MCF 10A (cell line): Measurements from ENCODE around the gene PTPRO. TPM values are rescaled to one million over a fixed set of nuclear protein-coding genes. Genes with fewer than 3 reads are reported as not detected.

Experiments
- BruUV-seq: library from RNA; stranded (reverse); fragments of 400-500 nt; replicated peaks from 2 replicates; lab custom pipeline; 2021; lab: Mats Ljungman, UMichigan
- CTCF ChIA-PET: fragments of 300-600 bp; sonication (Branson Sonifier 250); formaldehyde crosslinking; extraction: SDS; loops from one replicate; lab custom pipeline; 2021; ENCODE audit warnings: antibody characterized with exemption, inconsistent platforms; lab: Yijun Ruan, JAX
- POLR2A ChIA-PET: fragments of 300-600, 350-650 bp; sonication (Branson Sonifier 250); formaldehyde crosslinking; extraction: SDS; loops from one replicate; lab custom pipeline; 2020; ENCODE audit warnings: antibody characterized with exemption, inconsistent platforms; lab: Yijun Ruan, JAX
- DNase-seq: peaks from one replicate; pipeline ENCODE4 v3.0.0-alpha.2; 2018; ENCODE audit not compliant: unreplicated experiment
- H3K27ac Mint-ChIP-seq: one replicate; pipeline ENCODE4 v1.8.0; 2022; ENCODE audit warnings: mild to moderate bottlenecking, low read depth, mixed read lengths; ENCODE audit not compliant: unreplicated experiment
- H3K27me3 Mint-ChIP-seq: one replicate; pipeline ENCODE4 v1.8.0; 2022; ENCODE audit warnings: mixed read lengths; ENCODE audit not compliant: insufficient read depth, unreplicated experiment
- H3K36me3 Mint-ChIP-seq: one replicate; pipeline ENCODE4 v1.8.0; 2022; ENCODE audit warnings: mild to moderate bottlenecking, moderate library complexity, mixed read lengths; ENCODE audit not compliant: insufficient read depth, unreplicated experiment
- H3K4me1 Mint-ChIP-seq: one replicate; pipeline ENCODE4 v1.8.0; 2022; ENCODE audit warnings: mixed read lengths; ENCODE audit not compliant: insufficient read depth, unreplicated experiment
- H3K4me3 Mint-ChIP-seq: one replicate; pipeline ENCODE4 v1.8.0; 2022; ENCODE audit warnings: mild to moderate bottlenecking, moderate library complexity, mixed read lengths; ENCODE audit not compliant: unreplicated experiment
- H3K9me3 Mint-ChIP-seq: one replicate; pipeline ENCODE4 v1.8.0; 2022; ENCODE audit warnings: mixed read lengths; ENCODE audit not compliant: unreplicated experiment
- intact Hi-C: fragments of 100-400 bp; cut with micrococcal nuclease; formaldehyde crosslinking; loops from 2 replicates; pipeline ENCODE4 v1.14.1; 2022
- total RNA-seq: library from RNA; stranded (reverse); gene quantifications from 2 replicates; pipeline ENCODE4 v1.2.3, GENCODE V29; 2022
- TF ChIP-seq, protein P1 (sequence below): fragments of 200-600 bp; IDR thresholded peaks from one replicate; pipeline ENCODE4 v1.8.0; 2022; ENCODE audit warnings: antibody characterized with exemption, mild to moderate bottlenecking; ENCODE audit not compliant: unreplicated experiment

Gene PTPRO
- total RNA-seq, 1 experiment from 2014 or later, result 2.2 TPM

DNA sequence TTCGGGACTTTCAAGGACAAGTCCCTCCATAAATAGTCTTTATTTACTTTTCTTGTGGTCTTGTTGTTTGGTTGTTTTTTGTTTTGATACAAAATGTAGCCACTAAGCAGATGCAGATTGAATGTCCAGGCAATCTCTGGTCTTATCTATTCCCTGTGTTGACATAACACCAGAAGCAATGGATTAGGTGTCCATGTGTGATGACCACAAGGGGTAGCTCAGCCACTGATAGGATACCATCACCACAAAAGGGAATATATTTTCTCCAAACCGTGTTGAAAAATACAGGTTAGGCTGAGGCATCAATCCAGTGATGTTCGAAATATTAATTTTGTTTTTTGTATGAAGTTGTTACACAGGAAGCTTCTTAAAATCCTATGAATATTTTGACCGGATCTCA lies 270.6 kb downstream of the PTPRO start:
- Mint-ChIP-seq H3K4me3 (no peak overlapping the region), H3K27me3 (no peaks in the 10 kb centered on the region), H3K9me3 (no peaks in the 10 kb centered on the region), H3K27ac (no peak overlapping the region), H3K4me1 (peaks cover 10% of the 10 kb centered on the region), H3K36me3 (no peaks in the 10 kb centered on the region)
- TF ChIP-seq, protein P1, sequence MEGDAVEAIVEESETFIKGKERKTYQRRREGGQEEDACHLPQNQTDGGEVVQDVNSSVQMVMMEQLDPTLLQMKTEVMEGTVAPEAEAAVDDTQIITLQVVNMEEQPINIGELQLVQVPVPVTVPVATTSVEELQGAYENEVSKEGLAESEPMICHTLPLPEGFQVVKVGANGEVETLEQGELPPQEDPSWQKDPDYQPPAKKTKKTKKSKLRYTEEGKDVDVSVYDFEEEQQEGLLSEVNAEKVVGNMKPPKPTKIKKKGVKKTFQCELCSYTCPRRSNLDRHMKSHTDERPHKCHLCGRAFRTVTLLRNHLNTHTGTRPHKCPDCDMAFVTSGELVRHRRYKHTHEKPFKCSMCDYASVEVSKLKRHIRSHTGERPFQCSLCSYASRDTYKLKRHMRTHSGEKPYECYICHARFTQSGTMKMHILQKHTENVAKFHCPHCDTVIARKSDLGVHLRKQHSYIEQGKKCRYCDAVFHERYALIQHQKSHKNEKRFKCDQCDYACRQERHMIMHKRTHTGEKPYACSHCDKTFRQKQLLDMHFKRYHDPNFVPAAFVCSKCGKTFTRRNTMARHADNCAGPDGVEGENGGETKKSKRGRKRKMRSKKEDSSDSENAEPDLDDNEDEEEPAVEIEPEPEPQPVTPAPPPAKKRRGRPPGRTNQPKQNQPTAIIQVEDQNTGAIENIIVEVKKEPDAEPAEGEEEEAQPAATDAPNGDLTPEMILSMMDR, result no peak
- intact Hi-C loops, result loop anchor here (5.0 to 10.0 kb wide), 2 partner anchors 112 to 179 kb away; no protein-coding TSS in a partner anchor
- ChIA-PET CTCF (interaction anchor here (0.6 to 14.2 kb wide), 10 partner anchors 23 to 305 kb away, joined by 3 to 222 read pairs (median 3); partner anchors contain the start of gene EPS8), POLR2A (interaction anchor here (0.9 to 1.6 kb wide), 2 partner anchors 196 to 318 kb away, joined by 3 read pairs; partner anchors contain the start of gene DERA)
- no TSS peak for BruUV-seq
- peak; percentile 20 for DNase-seq

DNA sequence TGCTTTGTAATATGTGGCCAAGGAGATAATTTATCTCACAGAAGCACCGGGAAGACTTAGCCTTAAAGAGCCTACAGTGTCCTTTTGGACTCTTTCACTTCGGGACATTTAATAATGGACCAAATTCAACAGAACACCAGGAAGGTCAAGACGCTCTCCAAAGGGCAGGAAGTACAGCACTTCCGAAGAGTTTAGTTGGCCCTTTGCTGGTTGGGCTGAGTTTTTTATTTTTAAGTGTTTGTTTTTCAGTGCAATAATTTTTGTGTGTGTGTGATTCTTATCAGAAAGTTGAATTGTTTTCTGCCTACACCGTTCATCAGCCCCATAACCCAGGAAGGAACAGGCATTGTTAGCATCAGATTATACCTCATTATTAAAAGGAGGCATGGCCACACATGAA lies 273.9 kb downstream of the PTPRO start:
- no peak for DNase-seq
- H3K4me1 Mint-ChIP-seq, result peaks cover 21% of the 10 kb centered on the region
- intact Hi-C loops, result loop anchor here (10.0 kb wide), 1 partner anchor 109 kb away; no protein-coding TSS in a partner anchor
- POLR2A ChIA-PET, result interaction anchor here (0.6 to 1.1 kb wide), 2 partner anchors 12 to 468 kb away, joined by 3 read pairs; no protein-coding TSS in a partner anchor
- no peak overlapping the region for H3K4me3 Mint-ChIP-seq
- H3K27ac Mint-ChIP-seq, result no peak overlapping the region
- H3K36me3 Mint-ChIP-seq, result no peaks in the 10 kb centered on the region
- TF ChIP-seq, protein P1, result no peak
- H3K9me3 Mint-ChIP-seq, result no peaks in the 10 kb centered on the region
- no TSS peak for BruUV-seq
- CTCF ChIA-PET, result interaction anchor here (0.6 to 1.3 kb wide), 4 partner anchors 12 to 253 kb away, joined by 3 to 5 read pairs (median 3); no protein-coding TSS in a partner anchor
- no peaks in the 10 kb centered on the region for H3K27me3 Mint-ChIP-seq

DNA sequence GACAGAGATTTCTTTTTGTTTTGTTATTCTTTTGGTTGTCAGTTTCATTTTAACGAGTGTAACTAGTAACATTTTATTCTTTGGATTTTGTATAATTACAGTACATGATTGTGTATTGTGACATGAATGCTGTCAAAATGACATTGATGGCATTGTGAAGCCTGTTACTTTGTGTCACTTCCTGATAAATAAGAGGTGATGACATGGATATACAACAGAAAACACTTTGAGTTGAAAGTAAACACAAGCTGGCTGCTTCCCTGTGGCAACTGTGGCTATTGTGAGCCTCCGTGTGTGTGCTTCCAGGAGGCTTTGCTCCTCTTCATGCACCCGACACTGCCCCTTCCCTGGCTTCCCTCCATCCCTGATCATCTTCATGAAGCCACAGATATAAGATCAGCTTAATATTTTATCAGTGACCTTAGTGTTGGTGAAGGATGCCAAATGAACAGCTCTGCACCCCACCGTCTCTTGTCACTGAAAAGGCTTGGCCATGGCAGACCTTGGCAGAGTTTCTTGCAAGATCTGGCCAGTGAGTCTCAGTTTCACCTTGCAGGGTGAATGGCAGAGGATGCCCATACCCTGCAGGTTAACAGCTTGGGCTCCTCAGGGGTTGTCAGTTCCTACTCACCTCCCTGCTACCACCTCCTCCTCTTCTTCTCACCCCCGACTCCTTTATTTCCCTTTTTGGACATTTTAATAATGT lies 275.0 kb downstream of the PTPRO start:
- no peak overlapping the region for H3K4me3 Mint-ChIP-seq

More for the DNA sequence above, 275.0 kb downstream of the PTPRO start:
- Mint-ChIP-seq H3K36me3 (no peaks in the 10 kb centered on the region), H3K9me3 (no peaks in the 10 kb centered on the region), H3K27ac (no peak overlapping the region), H3K27me3 (no peaks in the 10 kb centered on the region), H3K4me1 (peaks cover 28% of the 10 kb centered on the region)
- no peak for DNase-seq
- no TSS peak for BruUV-seq
- TF ChIP-seq, protein P1, result no peak
- intact Hi-C loops, result loop anchor here (10.0 kb wide), 1 partner anchor 108 kb away; no protein-coding TSS in a partner anchor
- ChIA-PET CTCF (interaction anchor here (0.6 to 1.5 kb wide), 7 partner anchors 13 to 258 kb away, joined by 3 to 6 read pairs (median 3); no protein-coding TSS in a partner anchor), POLR2A (interaction anchor here (1.1 kb wide), 1 partner anchor 13 kb away, joined by 3 read pairs; no protein-coding TSS in a partner anchor)
